GM15510 (cell line): Measurements from ENCODE around the gene SIRPB1.

ENCODE experiments used
- POLR2A ChIP-seq: IDR thresholded peaks from 3 replicates; pipeline ENCODE4 v1.6.1; 2011; ENCODE audit warnings: borderline replicate concordance; ENCODE audit not compliant: insufficient read length; ENCODE audit errors: extremely low read depth

SIRPB1 gene

DNA sequence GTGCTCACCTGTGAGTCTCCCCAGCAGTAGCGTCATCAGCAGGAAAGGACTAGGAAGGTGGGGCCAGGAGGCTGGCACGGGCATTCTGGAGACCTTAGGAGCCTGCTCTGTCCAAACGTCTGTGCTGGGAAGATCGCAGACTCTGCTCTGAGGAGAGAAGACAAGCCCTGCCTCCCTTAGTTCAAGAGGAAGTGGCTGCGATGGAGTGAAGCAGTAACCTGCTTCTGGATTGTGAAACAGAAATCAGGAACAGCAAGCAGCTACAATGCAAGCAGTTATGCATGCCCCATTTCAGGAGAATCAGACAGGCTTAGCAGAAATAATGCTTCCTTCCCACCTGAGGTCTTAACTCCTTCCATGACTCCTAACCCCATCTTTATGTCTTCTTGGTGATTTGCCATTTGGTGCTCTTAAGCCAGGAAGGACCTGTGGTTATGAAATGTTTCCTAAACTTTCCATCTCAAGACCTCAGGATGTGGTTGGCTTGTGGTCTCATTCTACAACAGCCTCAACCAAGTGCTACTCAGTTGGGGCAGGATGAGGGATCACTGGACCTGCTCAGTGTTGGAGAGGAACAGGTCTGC, at the start of gene SIRPB1:
SIRPB1 (minus strand) TSS at position 149 of the 584 bp plus-strand sequence; CDS start at position 84, 65 bp downstream.
- TF ChIP-seq POLR2A, result no peak

DNA sequence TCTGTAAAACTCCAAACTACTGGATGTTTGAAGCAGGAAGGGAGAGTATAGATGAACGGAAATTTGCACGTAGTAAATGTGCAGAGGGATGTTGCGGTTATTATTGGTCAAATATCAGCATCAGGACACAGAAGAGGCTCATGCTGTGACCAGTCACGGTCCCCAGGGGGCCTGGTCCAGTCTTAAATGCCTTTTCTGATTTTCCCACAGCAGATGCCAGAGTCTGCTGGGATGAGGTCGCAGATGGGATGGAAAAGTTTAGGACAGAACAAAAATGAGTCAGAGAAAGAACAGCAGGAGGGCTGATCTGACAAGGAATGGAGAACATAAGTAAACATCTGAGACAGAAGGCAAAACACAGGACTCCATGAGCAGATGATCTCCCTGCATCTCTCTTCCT, 49.5 kb upstream of the SIRPB1 start:
- no peak for TF ChIP-seq POLR2A

DNA sequence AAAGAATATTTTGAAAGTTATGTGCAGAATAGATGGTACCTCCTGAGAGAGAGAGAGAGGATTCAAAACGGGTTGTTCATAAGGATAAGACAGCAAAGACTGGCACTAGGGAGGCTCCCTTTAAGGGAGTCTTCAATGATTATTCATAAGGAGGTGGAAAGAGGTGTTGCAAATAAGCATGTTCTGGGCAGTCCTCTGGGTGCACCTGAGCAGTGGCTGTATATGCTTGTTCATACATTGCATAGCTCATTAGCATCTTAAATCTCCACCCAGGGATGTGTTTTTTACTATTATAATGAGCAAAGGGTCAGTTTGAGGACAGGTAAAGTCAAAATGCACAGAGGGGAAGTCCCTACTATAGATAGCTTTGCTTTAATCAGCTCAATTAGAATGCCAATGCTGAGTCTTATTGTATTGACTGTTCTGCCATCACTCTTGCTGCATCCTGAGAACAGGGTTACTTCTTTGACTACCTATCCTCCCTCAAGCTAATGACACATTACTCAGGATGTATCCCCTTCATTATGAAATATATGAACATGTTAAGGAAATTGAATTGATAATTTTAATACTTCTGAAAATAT, 47.8 kb upstream of the SIRPB1 start:
- no peak for TF ChIP-seq POLR2A

DNA sequence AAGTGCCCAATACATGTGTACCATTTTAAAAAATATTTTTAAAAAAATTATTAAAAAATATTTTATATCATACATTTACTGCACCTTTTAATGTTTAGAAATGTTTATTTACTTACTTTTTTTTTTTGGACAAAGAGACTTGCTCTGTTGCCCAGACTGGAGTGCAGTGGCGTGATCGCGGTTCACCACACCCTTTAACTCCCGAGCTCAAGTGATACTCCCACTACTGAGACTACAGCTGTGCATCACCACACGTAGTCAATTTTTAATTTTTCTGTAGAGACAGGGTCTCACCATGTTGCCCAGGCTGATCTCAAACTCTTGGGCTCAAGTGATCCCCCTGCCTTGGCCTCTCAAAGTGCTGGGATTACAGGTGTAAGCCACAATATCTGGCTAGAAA, 47.0 kb upstream of the SIRPB1 start:
- no peak for TF ChIP-seq POLR2A

DNA sequence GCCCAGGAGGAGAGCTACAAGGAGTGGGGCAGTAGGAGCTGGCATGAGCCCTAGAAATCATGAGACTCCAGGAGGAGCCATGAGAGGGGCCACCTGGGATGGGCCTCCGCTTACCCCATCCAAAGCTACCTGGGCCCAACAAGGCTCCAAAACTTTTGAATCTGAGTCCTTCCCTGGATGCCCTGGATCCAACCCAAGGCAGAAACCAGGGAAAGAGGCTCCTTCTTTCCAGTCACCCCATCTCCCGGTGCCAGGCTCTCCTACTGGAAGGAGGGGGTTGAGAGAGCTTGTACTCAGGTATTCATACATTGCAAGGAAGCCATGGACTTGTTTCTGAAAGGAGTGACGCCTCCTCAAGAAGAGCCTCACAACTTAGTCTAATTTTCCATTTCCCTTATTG, 45.5 kb upstream of the SIRPB1 start:
- no peak for TF ChIP-seq POLR2A

DNA sequence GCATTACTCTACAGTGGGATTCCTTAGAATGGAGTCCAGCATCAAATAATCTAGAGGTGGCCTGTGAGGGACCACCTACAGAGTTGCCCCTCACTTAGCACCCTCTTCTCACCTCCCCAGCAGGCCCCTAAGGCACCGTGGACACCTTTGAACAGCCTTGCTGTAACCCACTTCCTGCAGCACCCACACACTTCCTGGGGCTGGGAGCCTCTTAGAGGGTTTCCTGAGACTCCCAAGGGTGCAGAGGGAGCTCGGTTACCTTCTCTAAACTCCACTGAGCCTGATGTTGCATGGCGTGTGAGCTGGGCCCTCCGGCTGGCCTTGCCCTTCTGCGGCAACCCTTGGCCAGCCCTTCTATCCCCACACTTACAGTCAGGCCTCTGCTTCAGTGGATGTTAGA, 45.1 kb upstream of the SIRPB1 start:
- TF ChIP-seq POLR2A, result no peak

DNA sequence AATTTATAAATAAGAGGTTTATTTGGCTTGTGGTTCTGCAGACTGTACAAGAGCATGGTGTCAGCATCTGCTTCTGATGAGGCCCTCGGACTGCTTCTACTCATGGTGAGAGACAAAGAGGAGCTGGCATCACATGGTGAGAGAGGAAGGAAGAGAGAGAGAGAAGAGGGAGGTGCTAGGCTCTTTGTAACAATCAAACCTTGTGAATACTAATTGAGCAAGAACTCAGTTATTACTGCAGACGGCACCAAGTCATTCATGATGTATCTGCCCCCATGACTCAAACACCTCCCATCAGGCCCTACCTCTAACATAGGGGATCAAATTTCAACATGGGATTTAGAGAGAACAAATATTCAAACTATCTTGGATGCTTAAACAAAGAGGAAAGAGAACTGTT, 44.1 kb upstream of the SIRPB1 start:
- TF ChIP-seq POLR2A, result no peak

DNA sequence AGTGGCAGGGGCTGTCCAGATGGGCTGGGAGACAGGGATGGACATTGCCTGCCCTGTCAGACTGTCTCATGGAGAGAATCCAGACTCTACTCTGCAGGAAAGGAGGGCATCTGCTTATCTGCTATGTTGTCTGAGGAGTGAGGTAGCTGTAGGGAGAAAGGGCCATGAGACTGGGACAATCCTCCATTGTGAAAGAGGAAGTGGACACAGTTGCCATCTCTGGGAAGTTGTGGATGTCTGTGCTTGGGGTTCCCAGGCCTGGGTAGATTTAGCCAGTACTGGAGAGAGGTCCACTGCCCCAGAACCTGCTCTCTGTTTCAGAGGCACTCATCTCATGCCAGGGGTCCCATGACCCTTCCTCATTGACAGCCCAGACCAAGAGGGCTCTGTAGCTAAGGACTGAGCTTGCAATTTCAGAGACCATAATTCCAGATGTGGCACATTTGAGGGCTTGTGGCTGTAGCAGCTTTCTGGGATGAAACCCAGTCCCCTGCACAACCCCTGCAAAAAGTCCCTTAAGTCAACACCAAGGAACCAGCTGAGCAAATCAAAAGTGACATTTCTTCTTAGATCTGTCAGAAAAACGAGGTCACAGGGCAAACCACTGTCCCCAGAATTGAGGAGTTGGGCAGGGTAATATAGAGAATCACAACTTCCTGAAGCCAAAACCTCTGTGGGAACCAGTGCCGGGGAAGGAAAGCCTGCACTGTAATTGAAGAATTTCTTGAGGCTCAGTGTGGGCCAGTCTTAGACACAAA, 41.9 kb upstream of the SIRPB1 start:
- no peak for TF ChIP-seq POLR2A

DNA sequence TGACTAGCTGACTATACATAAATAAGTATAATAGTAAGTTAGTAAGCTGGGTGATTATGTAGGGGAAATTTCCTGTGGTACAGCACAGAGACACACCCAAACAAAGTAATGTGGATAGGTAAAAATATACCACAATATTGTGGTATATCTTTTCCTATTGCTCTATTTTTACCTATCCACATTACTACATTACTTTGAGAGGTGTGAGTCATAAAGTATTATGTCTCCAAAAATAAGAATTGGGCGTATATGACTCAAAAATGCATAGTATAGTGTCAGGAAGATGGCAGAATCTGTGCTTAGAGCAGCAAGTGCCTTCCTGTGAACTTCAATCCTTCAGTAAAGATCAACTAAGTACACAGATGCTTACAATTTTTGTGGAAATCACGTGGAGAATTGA, 40.4 kb upstream of the SIRPB1 start:
- no peak for TF ChIP-seq POLR2A

DNA sequence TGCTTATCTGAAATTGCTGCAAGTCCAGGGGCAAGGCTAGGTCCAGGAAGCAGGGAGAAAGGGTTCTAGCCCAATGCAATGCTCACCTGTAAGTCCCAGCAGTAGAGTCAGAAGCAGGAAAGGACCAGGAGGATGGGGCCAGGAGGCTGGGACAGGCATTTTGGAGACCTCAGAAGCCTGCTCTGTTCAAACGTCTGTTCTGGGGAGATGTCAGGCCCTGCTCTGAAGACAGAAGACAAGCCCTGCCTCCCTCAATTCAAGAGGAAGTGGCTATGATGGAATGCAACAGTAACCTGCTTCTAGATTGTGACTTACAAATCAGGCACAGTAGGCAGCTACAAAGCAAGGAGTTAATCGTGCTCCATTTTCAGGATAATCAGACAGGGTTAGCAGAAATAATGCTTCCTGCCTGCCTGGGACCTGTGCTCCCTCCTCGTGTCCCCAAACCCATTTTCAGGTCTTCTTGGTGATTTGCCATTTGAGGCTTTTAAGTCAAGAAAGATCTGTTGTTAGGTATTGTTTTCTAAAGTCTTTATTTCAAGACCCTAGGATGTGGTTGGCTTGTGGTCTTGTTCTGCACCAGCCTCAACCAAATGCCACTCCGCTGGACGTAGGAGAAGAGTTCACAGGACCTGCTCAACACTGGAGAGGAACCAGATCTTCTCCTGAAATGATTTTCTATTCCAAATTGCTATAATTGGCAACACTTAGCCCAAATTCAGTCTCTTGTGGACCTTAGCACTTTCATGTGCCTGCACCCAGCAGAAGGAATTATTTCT, 37.9 kb upstream of the SIRPB1 start, which contains the start of gene SIRPG:
SIRPG (minus strand) TSS at position 224 of the 779 bp plus-strand sequence; CDS start at position 159, 65 bp downstream.
- no peak for TF ChIP-seq POLR2A

DNA sequence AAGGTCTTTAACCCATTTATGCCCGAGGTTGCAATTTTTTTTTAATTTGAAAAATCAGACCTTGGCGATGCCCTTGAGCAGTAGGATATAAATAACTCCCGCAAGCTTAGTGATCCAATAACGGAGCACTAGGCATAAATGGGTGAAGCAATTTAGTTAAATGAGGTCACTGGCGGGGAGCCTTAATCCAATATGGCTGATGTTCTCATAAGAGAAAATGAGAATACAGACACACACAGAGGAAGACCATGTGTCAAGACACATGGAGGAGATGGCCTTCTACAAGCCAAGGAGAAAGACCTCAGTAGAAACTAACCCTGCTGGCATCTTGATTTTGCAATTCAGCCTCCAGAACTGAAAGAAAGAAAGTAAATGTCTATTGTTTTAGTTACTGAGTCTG, 37.0 kb upstream of the SIRPB1 start:
- TF ChIP-seq POLR2A, result no peak

DNA sequence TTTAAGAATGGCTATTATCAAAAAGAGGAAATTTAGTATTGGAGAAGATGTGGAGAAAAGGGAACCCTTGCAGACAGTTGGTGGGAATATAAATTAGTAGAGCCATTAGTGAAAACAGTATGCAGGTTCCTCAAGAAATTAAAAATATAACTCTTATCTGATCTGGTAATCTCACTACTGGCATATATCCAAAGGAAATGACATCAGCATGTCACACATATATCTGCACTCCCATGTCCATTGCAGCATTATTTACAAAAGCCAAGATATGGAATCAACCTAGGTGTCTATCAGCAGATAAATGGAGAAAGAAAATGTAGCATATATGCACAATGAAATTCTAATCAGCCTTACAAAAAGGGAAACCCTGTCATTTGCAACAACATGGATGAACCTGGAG, 35.2 kb upstream of the SIRPB1 start:
- TF ChIP-seq POLR2A, result no peak

DNA sequence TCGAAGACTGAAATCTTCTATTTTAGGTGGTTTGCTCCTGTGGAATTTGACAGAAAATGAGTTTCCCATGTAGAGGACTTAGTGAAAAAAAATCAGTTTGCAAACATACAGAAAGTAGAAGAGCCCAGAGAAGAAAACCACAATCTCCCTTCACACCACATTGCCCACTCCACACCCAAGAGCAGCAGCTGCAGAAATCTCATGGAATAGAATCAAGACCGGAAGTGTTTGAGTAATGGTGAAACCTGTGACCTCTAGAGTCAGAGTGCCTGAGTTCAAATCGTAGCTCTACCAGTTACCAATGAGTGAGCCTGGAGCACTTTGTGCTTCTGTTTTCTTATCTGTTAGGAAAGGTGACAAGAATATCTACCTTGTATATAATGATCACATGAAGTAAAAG, 33.2 kb upstream of the SIRPB1 start:
- no peak for TF ChIP-seq POLR2A

DNA sequence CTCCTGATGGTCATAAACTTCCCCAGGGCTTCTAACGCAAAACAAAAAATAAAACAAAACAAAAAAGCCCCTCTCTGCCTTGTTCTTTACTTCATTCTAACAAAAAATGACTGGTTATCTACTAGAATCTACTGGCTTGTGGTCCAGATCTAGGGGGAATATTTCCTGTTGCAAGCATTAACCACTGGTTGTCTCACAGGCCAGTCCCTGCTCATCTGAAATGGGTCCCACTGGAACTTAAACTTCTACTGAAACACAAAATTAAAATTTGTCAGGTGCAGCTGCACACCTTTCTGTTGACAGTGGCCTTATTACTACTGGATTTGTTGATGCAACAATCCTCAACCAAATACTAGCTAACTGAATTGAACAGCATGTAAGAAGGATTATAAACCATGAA, 32.3 kb upstream of the SIRPB1 start:
- TF ChIP-seq POLR2A, result no peak
